SIG-M5 (cell line): ENCODE measurements around the gene PRKG1.

ENCODE experiments used
- DNase-seq: peaks from one replicate; lab custom pipeline; 2025; lab: John Stamatoyannopoulos, UW

Gene PRKG1

GRCh38 chr10:52063159-52063558 is 988.9 kb downstream of the PRKG1 start:
- DNase-seq, result no peak

- no peak for DNase-seq
These were observed 990.0 kb downstream of the PRKG1 start for GRCh38 chr10:52064084-52064845.

- no peak for DNase-seq
These were observed 992.1 kb downstream of the PRKG1 start for GRCh38 chr10:52066383-52066782.

- DNase-seq, result no peak
These were observed 994.2 kb downstream of the PRKG1 start for GRCh38 chr10:52068485-52068884.

- DNase-seq, result no peak
These were observed 997.5 kb downstream of the PRKG1 start for GRCh38 chr10:52071814-52072213.

GRCh38 chr10:52074505-52075026 is 1000.3 kb downstream of the PRKG1 start:
- DNase-seq, result no peak

GRCh38 chr10:52077814-52078213 is 1003.5 kb downstream of the PRKG1 start:
- no peak for DNase-seq

GRCh38 chr10:52078397-52078937 is 1004.2 kb downstream of the PRKG1 start:
- DNase-seq, result no peak

- DNase-seq, result no peak
These were observed 1008.0 kb downstream of the PRKG1 start for GRCh38 chr10:52082307-52082706.

- DNase-seq, result no peak
These were observed 1009.1 kb downstream of the PRKG1 start for GRCh38 chr10:52083422-52083821.

- no peak for DNase-seq
These were observed 1018.1 kb downstream of the PRKG1 start for GRCh38 chr10:52092390-52092789.

GRCh38 chr10:52098130-52098529 is 1023.8 kb downstream of the PRKG1 start:
- no peak for DNase-seq

- no peak for DNase-seq
These were observed 1024.8 kb downstream of the PRKG1 start for GRCh38 chr10:52099026-52099600.

- DNase-seq, result no peak
These were observed 1025.8 kb downstream of the PRKG1 start for GRCh38 chr10:52100011-52100547.

- DNase-seq, result no peak
These were observed 1031.0 kb downstream of the PRKG1 start for GRCh38 chr10:52105301-52105700.

GRCh38 chr10:52106011-52106410 is 1031.7 kb downstream of the PRKG1 start:
- DNase-seq, result no peak

GRCh38 chr10:52106899-52107298 is 1032.6 kb downstream of the PRKG1 start:
- no peak for DNase-seq

- no peak for DNase-seq
These were observed 1033.9 kb downstream of the PRKG1 start for GRCh38 chr10:52108236-52108635.

- DNase-seq, result no peak
These were observed 1036.3 kb downstream of the PRKG1 start for GRCh38 chr10:52110576-52110975.

- DNase-seq, result no peak
These were observed 1037.0 kb downstream of the PRKG1 start for GRCh38 chr10:52111101-52111891.

GRCh38 chr10:52115823-52116222 is 1041.5 kb downstream of the PRKG1 start:
- DNase-seq, result no peak

GRCh38 chr10:52119507-52119906 is 1045.2 kb downstream of the PRKG1 start:
- no peak for DNase-seq
